K562 (cell line): ENCODE measurements around the gene RGS8. TPM values are rescaled to one million over a fixed set of nuclear protein-coding genes. Genes with fewer than 3 reads are reported as not detected.

Experiments
- ATAC-seq: fragments of 200-7000 bp; cut with Tn5 transposase; 3 replicates; pipeline ENCODE4 v1.9.1; 2020; ENCODE audit warnings: moderate library complexity
- BruUV-seq: library from RNA; stranded (reverse); fragments of 400-500 nt; replicated peaks from 2 replicates; lab custom pipeline; 2021; lab: Mats Ljungman, UMichigan
- CTCF ChIA-PET: fragments of 300-600 bp; formaldehyde crosslinking; extraction: SDS; loops from one replicate; lab custom pipeline; 2021; ENCODE audit warnings: low intra/inter-chr PET ratio; lab: Yijun Ruan, JAX
- POLR2A ChIA-PET: fragments of 300-600, 350-650 bp; sonication (Branson Sonifier 250); formaldehyde crosslinking; extraction: SDS; loops from one replicate; lab custom pipeline; 2021; ENCODE audit warnings: antibody characterized with exemption, inconsistent platforms; lab: Yijun Ruan, JAX
- DNase-seq, 4 experiments: peaks; one replicate each; pipeline versions ENCODE4 v3.0.0 to v3.0.0-alpha.2; 2011 to 2018; ENCODE audit warnings: low spot score in 3 of 4, mixed read lengths in 3 of 4; ENCODE audit errors: extremely low read depth in 1 of 4
- FAIRE-seq: peaks from 2 replicates; lab custom pipeline; 2011; peaks lifted over from hg19 to GRCh38; lab: Jason Lieb, UNC
- H2AFZ ChIP-seq: 2 replicates; pipeline ENCODE4 v1.6.0; 2011; ENCODE audit warnings: low read depth, low read length, control low read depth, inconsistent platforms
- H3K27ac ChIP-seq: fragments of 200-600 bp; 3 replicates; pipeline ENCODE4 v1.8.0; 2011; ENCODE audit warnings: low read depth, mild to moderate bottlenecking, control low read depth, inconsistent platforms, low read length, moderate library complexity, mixed read lengths; ENCODE audit errors: extremely low read depth
- H3K27me3 ChIP-seq, 2 experiments: fragments of 300-600 bp in 1 of 2; 2 replicates in 1 of 2; 3 replicates in 1 of 2; pipeline versions ENCODE4 v1.6.0 to v1.8.0; 2011; ENCODE audit warnings: inconsistent platforms in 2 of 2, low read length in 2 of 2, mild to moderate bottlenecking in 1 of 2, mixed read lengths in 1 of 2, moderate library complexity in 1 of 2; ENCODE audit not compliant: control insufficient read depth in 2 of 2, insufficient read depth in 2 of 2
- H3K36me3 ChIP-seq: fragments of 300-600 bp; 3 replicates; pipeline ENCODE4 v1.8.0; 2011; ENCODE audit warnings: mild to moderate bottlenecking, low read length, inconsistent platforms; ENCODE audit not compliant: control insufficient read depth, insufficient read depth
- H3K4me1 ChIP-seq, 2 experiments: fragments of 200-600 bp in 1 of 2; replicated peaks in 1 of 2; 2 replicates in 1 of 2; 3 replicates in 1 of 2; pipeline versions ENCODE4 v1.5.1 to v1.8.0; 2011; ENCODE audit warnings: inconsistent platforms in 2 of 2, low read length in 2 of 2, mild to moderate bottlenecking in 1 of 2, mixed read lengths in 1 of 2, moderate library complexity in 1 of 2; ENCODE audit not compliant: control insufficient read depth in 2 of 2, insufficient read depth in 2 of 2
- H3K4me2 ChIP-seq: 2 replicates; pipeline ENCODE4 v1.6.1; 2011; ENCODE audit warnings: low read length, control low read depth, inconsistent platforms, mixed read lengths; ENCODE audit not compliant: insufficient read depth
- H3K4me3 ChIP-seq: fragments of 200-600 bp; sonication (generic), shearing (Covaris generic); 2 replicates; pipeline ENCODE4 v1.5.1; 2016; ENCODE audit warnings: control low read depth, inconsistent platforms
- H3K79me2 ChIP-seq: fragments of 200-600 bp; 3 replicates; pipeline ENCODE4 v1.8.0; 2011; ENCODE audit warnings: low read length, inconsistent platforms; ENCODE audit not compliant: control insufficient read depth, insufficient read depth
- H3K9ac ChIP-seq, 2 experiments: 2 replicates each; pipeline versions ENCODE4 v1.6.0 to v1.6.1; 2011; ENCODE audit warnings: low read depth in 2 of 2, low read length in 2 of 2, control low read depth in 1 of 2, inconsistent platforms in 1 of 2, mild to moderate bottlenecking in 1 of 2, mixed read lengths in 1 of 2; ENCODE audit not compliant: insufficient read depth in 1 of 2
- H3K9me1 ChIP-seq: one replicate; pipeline ENCODE4 v1.6.0; 2011; ENCODE audit warnings: inconsistent platforms, mild to moderate bottlenecking, low read length, moderate library complexity; ENCODE audit not compliant: control insufficient read depth, insufficient read depth
- H3K9me3 ChIP-seq: replicated peaks from 2 replicates; pipeline ENCODE4 v1.5.1; 2011; ENCODE audit warnings: low read depth, low read length, inconsistent platforms; ENCODE audit not compliant: control insufficient read depth, insufficient read depth
- H4K20me1 ChIP-seq: replicated peaks from 2 replicates; pipeline ENCODE4 v1.6.1; 2011; ENCODE audit warnings: low read length, inconsistent platforms, mixed read lengths; ENCODE audit not compliant: control insufficient read depth, insufficient read depth
- BACH1 ChIP-seq: fragments of 200-800 bp; sonication (Bioruptor generic); IDR thresholded peaks from 2 replicates; pipeline ENCODE4 v1.6.1; 2016; ENCODE audit warnings: missing genetic modification characterization, missing compliant biosample characterization
- CHD1 ChIP-seq: fragments of 200-600 bp; sonication (generic); IDR thresholded peaks from one replicate; pipeline ENCODE4 v1.6.1; 2012; ENCODE audit warnings: mild to moderate bottlenecking, moderate library complexity, low read length, inconsistent platforms
- GABPB2 ChIP-seq: fragments of 250-450 bp; sonication (Bioruptor Pico); conservative IDR thresholded peaks from 2 replicates; pipeline ENCODE4 v1.5.1; 2021; ENCODE audit warnings: mild to moderate bottlenecking
- KLF16 ChIP-seq: IDR thresholded peaks from 2 replicates; pipeline ENCODE4 v1.6.1; 2016; ENCODE audit warnings: antibody characterized with exemption
- MEIS2 ChIP-seq: fragments of 450-650 bp; IDR thresholded peaks from 2 replicates; pipeline ENCODE4 v1.6.1; 2014; ENCODE audit warnings: mild to moderate bottlenecking; ENCODE audit not compliant: partially characterized antibody
- MTA3 ChIP-seq: fragments of 450-650 bp; formaldehyde crosslinking; IDR thresholded peaks from 2 replicates; pipeline ENCODE4 v1.6.1; 2017; ENCODE audit warnings: mild to moderate bottlenecking, borderline replicate concordance
- RFX1 ChIP-seq: fragments of 450-650 bp; IDR thresholded peaks from 2 replicates; pipeline ENCODE4 v1.6.1; 2016; ENCODE audit warnings: mild to moderate bottlenecking, moderate library complexity
- ZFP30 ChIP-seq: fragments of 250-450 bp; sonication (Bioruptor Pico); IDR thresholded peaks from 2 replicates; pipeline ENCODE4 v1.8.0; 2022; ENCODE audit warnings: moderate library complexity, mild to moderate bottlenecking, inconsistent platforms, borderline replicate concordance
- ZNF696 ChIP-seq: fragments of 250-450 bp; sonication (Bioruptor Pico); conservative IDR thresholded peaks from 2 replicates; pipeline ENCODE4 v1.4.0; 2020; ENCODE audit warnings: mild to moderate bottlenecking, moderate library complexity
- ZSCAN32 ChIP-seq: fragments of 450-650 bp; formaldehyde crosslinking; IDR thresholded peaks from 2 replicates; pipeline ENCODE4 v1.4.0; 2020; ENCODE audit warnings: mild to moderate bottlenecking, moderate library complexity
- WGBS: fragments of 100-300 bp; shearing (Covaris generic); methylation state at CpG from one replicate; pipeline ENCODE4 v1.1.6; 2016; ENCODE audit warnings: low coverage, mixed read lengths; ENCODE audit not compliant: insufficient coverage; ENCODE audit errors: missing lambda C conversion rate; 5-methylcytosine and 5-hydroxymethylcytosine counted together
- in situ Hi-C: fragments of 300-500 bp; cut with MboI; formaldehyde crosslinking; loops from 4 replicates; pipeline ENCODE4 v1.15.0; 2018; ENCODE audit warnings: inconsistent platforms, mixed read lengths
- intact Hi-C: fragments of 100-400 bp; cut with micrococcal nuclease; formaldehyde crosslinking; loops from 2 replicates; pipeline ENCODE4 v1.14.2; 2022
- polyA plus RNA-seq, 8 experiments: library from polyadenylated mRNA; depleted of rRNA in 4 of 8; stranded (reverse) in 5 of 8; unstranded in 3 of 8; fragments of >200 nt; fragmentation: Nextera tagmentation in 2 of 8; fragmentation: Illumina TruSeq in 1 of 8; extraction: Ambion mirVana in 2 of 8; extraction: Trizol in 1 of 8; gene quantifications; 2 replicates each; pipeline versions ENCODE4 v1.2.1 to v1.2.3, GENCODE V29; 2011 to 2014; ENCODE audit warnings: inconsistent platforms in 1 of 8, missing spikeins in 1 of 8
- total RNA-seq, 7 experiments: library from RNA; depleted of rRNA in 6 of 7; stranded (reverse); fragments of >200 nt in 6 of 7; fragmentation: Illumina TruSeq in 2 of 7; extraction: Trizol in 2 of 7; gene quantifications; 2 replicates each; pipeline versions ENCODE4 v1.2.1 to v1.2.3, GENCODE V29; 2011 to 2021; ENCODE audit warnings: low replicate concordance in 1 of 7
- TF ChIP-seq, protein P1 (sequence below): fragments of 450-650 bp; formaldehyde crosslinking; IDR thresholded peaks from 2 replicates; pipeline ENCODE4 v1.4.0; 2022; ENCODE audit warnings: mild to moderate bottlenecking, moderate library complexity

RGS8 gene
- total and polyA plus RNA-seq, 9 of the 15 experiments (the other 6 are each of a cell fraction or from before 2014, with no cell fraction given), result not detected

DNA sequence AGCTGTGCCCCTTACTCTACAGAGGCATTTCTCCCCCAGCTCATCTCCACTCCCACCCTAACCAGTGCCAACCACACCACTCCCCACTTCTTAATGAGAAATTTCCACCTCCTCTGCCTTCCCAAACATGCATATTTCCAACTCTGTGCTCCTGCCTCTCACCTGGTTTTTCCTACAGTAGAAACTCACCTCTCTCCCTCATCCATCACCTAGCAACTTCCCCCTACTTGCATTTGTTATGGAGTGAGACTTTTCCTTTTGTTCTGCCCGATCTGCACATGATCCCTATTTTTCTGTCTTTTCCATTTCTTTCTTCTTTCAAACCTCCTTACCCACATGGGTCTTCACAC lies 11.9 kb downstream of the RGS8 start:
- Histone ChIP-seq H3K4me3 (no peak overlapping the region), H3K9me1 (no peaks in the 10 kb centered on the region), H4K20me1 (no peaks in the 10 kb centered on the region), H3K27me3 (peaks cover 22 to 58% of the 10 kb centered on the region in 2 experiments), H3K79me2 (no peaks in the 10 kb centered on the region), H3K27ac (no peak overlapping the region), H3K9me3 (no peaks in the 10 kb centered on the region), H3K36me3 (no peaks in the 10 kb centered on the region), H3K9ac (no peak overlapping the region), H2AFZ (no peak overlapping the region), H3K4me1 (no peaks in the 10 kb centered on the region), H3K4me2 (no peak overlapping the region)
- intact Hi-C loops (no loop called here), in situ Hi-C loops (no loop called here)
- ATAC-seq (no peak), DNase-seq (no peak), FAIRE-seq (no peak)
- POLR2A ChIA-PET, result interaction anchor here (0.6 to 1.1 kb wide), 3 partner anchors 9 to 45 kb away, joined by 3 to 5 read pairs (median 3); no protein-coding TSS in a partner anchor
- CTCF ChIA-PET, result no interaction called here
- TF ChIP-seq, protein P1, sequence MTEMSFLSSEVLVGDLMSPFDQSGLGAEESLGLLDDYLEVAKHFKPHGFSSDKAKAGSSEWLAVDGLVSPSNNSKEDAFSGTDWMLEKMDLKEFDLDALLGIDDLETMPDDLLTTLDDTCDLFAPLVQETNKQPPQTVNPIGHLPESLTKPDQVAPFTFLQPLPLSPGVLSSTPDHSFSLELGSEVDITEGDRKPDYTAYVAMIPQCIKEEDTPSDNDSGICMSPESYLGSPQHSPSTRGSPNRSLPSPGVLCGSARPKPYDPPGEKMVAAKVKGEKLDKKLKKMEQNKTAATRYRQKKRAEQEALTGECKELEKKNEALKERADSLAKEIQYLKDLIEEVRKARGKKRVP, result no peak
- TF ChIP-seq GABPB2 (CRISPR knock-in tag) (no peak), ZFP30 (CRISPR knock-in tag) (no peak), KLF16 (no peak), ZSCAN32 (no peak), ZNF696 (CRISPR knock-in tag) (no peak), BACH1 (tag) (no peak), MTA3 (no peak), RFX1 (no peak), MEIS2 (no peak), CHD1 (no peak)
- BruUV-seq, result no TSS peak
- WGBS, result 0% methylated on average over 1 of the region's 1 CpG
